ENCODE measurements around the gene LRRC34. TPM values are rescaled to one million over a fixed set of nuclear protein-coding genes. Genes with fewer than 3 reads are reported as not detected.

Gene LRRC34
- total and polyA plus RNA-seq, 2 of the 8 experiments (the other 6 are each of a cell fraction or from before 2014, with no cell fraction given), result 3.3 to 4.1 TPM

DNA sequence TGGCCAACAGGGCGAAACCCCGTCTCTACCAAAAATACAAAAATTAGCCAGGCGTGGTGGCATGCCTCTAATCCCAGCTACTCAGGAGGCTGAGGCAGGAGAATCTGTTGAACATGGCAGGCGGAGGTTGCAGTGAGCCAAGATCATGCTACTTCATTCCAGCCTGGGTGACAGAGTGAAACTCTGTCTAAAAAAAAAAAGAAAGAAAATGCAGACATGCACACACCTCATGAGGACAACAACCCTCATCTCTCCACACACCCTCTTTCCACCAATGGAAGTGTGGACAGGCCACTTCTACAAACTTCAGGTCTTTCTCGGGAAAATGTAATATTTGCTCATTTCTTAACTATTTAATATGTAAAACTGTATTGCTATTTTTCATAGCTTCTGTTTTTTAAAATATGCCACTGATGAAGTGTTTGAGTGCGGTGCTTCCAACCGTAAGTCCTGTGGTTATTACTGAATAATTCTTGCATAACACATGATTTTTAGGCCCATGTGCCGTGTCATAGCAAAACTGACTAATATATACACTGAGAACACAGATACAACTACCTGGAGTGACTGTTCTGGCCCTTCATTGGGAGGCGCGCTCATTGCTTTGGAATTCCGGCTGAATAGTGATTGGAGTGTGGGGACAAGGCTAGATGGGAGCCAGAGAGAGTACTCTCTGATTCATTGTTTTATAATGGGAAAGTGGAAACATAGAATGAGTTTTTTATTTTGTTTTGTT is 33.9 kb upstream of the LRRC34 start:
- no peak overlapping the region for H2BK15ac ChIP-seq (ENCODE audit: low read length)
- no peak overlapping the region for H2BK12ac ChIP-seq (ENCODE audit: low read depth, low read length)
- H3K36me3 ChIP-seq (ENCODE audit: control insufficient read depth in 2 of 4, insufficient read depth in 4 of 4, low read length in 3 of 4), result no peaks in the 10 kb centered on the region
- H3K23me2 ChIP-seq (ENCODE audit: low read depth, low read length), result no peaks in the 10 kb centered on the region
- no peak overlapping the region for H3K4me2 ChIP-seq (ENCODE audit: insufficient read depth in 1 of 2, low read depth in 2 of 2, low read length in 2 of 2)
- no peak overlapping the region for H4K5ac ChIP-seq (ENCODE audit: insufficient read length, low read depth, low read length)
- no peak overlapping the region for H3K27ac ChIP-seq (ENCODE audit: low read depth, low read length)
- H3K9ac ChIP-seq (replicated peaks in 1 of 4; ENCODE audit: extremely low read depth in 1 of 4, low read depth in 3 of 4, low read length in 3 of 4), result no peak overlapping the region
- no peaks in the 10 kb centered on the region for H3K79me1 ChIP-seq (ENCODE audit: low read depth, low read length)
- no peak overlapping the region for H2BK5ac ChIP-seq (ENCODE audit: low read depth, low read length)
- H3K18ac ChIP-seq (ENCODE audit: extremely low read depth, low read length), result no peak overlapping the region
- H3K9me3 ChIP-seq (ENCODE audit: insufficient read depth in 2 of 2, low read depth in 1 of 2, low read length in 1 of 2), result no peaks in the 10 kb centered on the region
- no peak overlapping the region for H2BK20ac ChIP-seq (ENCODE audit: low read length)
- no peak for TF ChIP-seq SIRT6 (IDR thresholded peaks at IDR 0.05; ENCODE audit: low read length)
- TF ChIP-seq TEAD4 (IDR thresholded peaks at IDR 0.05; ENCODE audit: low read depth, low read length), result no peak
- no peak for TF ChIP-seq MAX (IDR thresholded peaks at IDR 0.05)
- no peak for TF ChIP-seq BRCA1 (IDR thresholded peaks at IDR 0.05; ENCODE audit: low read depth, low read length)
- no peak for TF ChIP-seq KDM5A (IDR thresholded peaks at IDR 0.05; ENCODE audit: low read length)
- TF ChIP-seq CREB1 (IDR thresholded peaks at IDR 0.05), result no peak
- H3K4me1 ChIP-seq (replicated peaks in 1 of 4; ENCODE audit: control insufficient read depth in 3 of 4, insufficient read depth in 4 of 4, low read length in 3 of 4), result no peaks in the 10 kb centered on the region
- no peak overlapping the region for H2AK5ac ChIP-seq (ENCODE audit: low read depth, low read length)
- FAIRE-seq, result no peak
- no peak overlapping the region for H2BK120ac ChIP-seq (replicated peaks; ENCODE audit: low read depth, low read length)
- H3K14ac ChIP-seq (ENCODE audit: insufficient read length), result no peak overlapping the region
- H4K91ac ChIP-seq (replicated peaks; ENCODE audit: insufficient read length, low read length), result no peak overlapping the region
- H3K23ac ChIP-seq (ENCODE audit: insufficient read length), result no peak overlapping the region
- H2AFZ ChIP-seq (ENCODE audit: low read length), result no peak overlapping the region
- no peaks in the 10 kb centered on the region for H4K20me1 ChIP-seq (replicated peaks in 1 of 2; ENCODE audit: control insufficient read depth in 1 of 2, insufficient read depth in 2 of 2, low read length in 2 of 2)
- H3K56ac ChIP-seq (replicated peaks; ENCODE audit: insufficient read length, low read depth, low read length), result no peak overlapping the region
- no peak overlapping the region for H3K4me3 ChIP-seq (ENCODE audit: extremely low read depth in 1 of 4, insufficient read depth in 2 of 4, low read depth in 3 of 4, low read length in 4 of 4)
- no peaks in the 10 kb centered on the region for H3K79me2 ChIP-seq (ENCODE audit: control insufficient read depth in 1 of 2, insufficient read depth in 2 of 2, low read length in 2 of 2)
- DNase-seq (ENCODE audit: low read depth in 1 of 2, low spot score in 2 of 2), result peak in 1 of 2 experiments; percentile 34
- WGBS, 2 experiments (ENCODE audit: extremely low coverage in 1 of 2, insufficient coverage in 1 of 2, insufficient read length in 1 of 2, insufficient replicate concordance in 2 of 2, low coverage in 1 of 2, low lambda C conversion rate in 2 of 2, missing lambda C conversion rate in 1 of 2), result 94% methylated on average over 11 of the region's 11 CpGs; no CpG with 5 or more reads in 1 of the 2 experiments
- H4K8ac ChIP-seq (ENCODE audit: extremely low read depth, insufficient read depth, low read length), result no peak overlapping the region
- ChIA-PET POLR2A (ENCODE audit: partially characterized antibody) (no interaction called here), CTCF (ENCODE audit: partially characterized antibody) (interaction anchor here (0.7 to 1.0 kb wide), 2 partner anchors 10 to 16 kb away, joined by 3 read pairs; no protein-coding TSS in a partner anchor)
- no peaks in the 10 kb centered on the region for H3K27me3 ChIP-seq (replicated peaks in 1 of 4; ENCODE audit: control insufficient read depth in 3 of 4, extremely low read depth in 1 of 4, insufficient read depth in 3 of 4, low read length in 3 of 4)
- H3K4ac ChIP-seq (replicated peaks; ENCODE audit: insufficient read length, low read depth, low read length), result no peak overlapping the region

All from H1 (cell line).